GM18870 (cell line): ENCODE measurements around the gene SELL.
"Not testable (repeated sequence)": the region's sequence is repeated elsewhere in the genome, so short reads cannot be mapped to it uniquely, and the experiment has no call there.

Experiments
- ATAC-seq: cut with Tn5 transposase; IDR thresholded peaks from one replicate; pipeline ENCODE4 v1.9.1; 2021; ENCODE audit warnings: moderate library complexity; ENCODE audit not compliant: unreplicated experiment

SELL gene

GRCh38 chr1:169707912-169708604, 3.4 kb downstream of the SELL start:
- ATAC-seq = no peak

GRCh38 chr1:169704797-169705196, 6.6 kb downstream of the SELL start:
- no peak for ATAC-seq

GRCh38 chr1:169701261-169702005, 10.0 kb downstream of the SELL start:
- no peak for ATAC-seq

GRCh38 chr1:169699707-169700106, 11.7 kb downstream of the SELL start:
- ATAC-seq = no peak

GRCh38 chr1:169698976-169699375, 12.4 kb downstream of the SELL start:
- ATAC-seq = no peak

GRCh38 chr1:169697755-169698154, 13.7 kb downstream of the SELL start:
- ATAC-seq = peak; percentile 53

GRCh38 chr1:169696273-169697100, 14.9 kb downstream of the SELL start:
- no peak for ATAC-seq

GRCh38 chr1:169694304-169695075, 16.9 kb downstream of the SELL start:
- ATAC-seq = no peak

GRCh38 chr1:169692756-169693460, 18.5 kb downstream of the SELL start:
- ATAC-seq = peak; percentile 45

GRCh38 chr1:169690489-169690888, 20.9 kb downstream of the SELL start:
- no peak for ATAC-seq

GRCh38 chr1:169689395-169689794, 22.0 kb downstream of the SELL start:
- no peak for ATAC-seq

- ATAC-seq = not testable (repeated sequence)
Observed at GRCh38 chr1:169688377-169688776, 23.0 kb downstream of the SELL start.

GRCh38 chr1:169683661-169684060, 27.8 kb downstream of the SELL start:
- ATAC-seq = no peak

GRCh38 chr1:169683168-169683567, 28.3 kb downstream of the SELL start:
- ATAC-seq = not testable (repeated sequence)

- ATAC-seq = no peak
Observed at GRCh38 chr1:169682071-169682470, 29.3 kb downstream of the SELL start.

GRCh38 chr1:169681140-169681539, 30.3 kb downstream of the SELL start:
- peak; percentile 9 for ATAC-seq

GRCh38 chr1:169680377-169681019, 30.9 kb downstream of the SELL start:
- peak; percentile 44 for ATAC-seq

GRCh38 chr1:169679692-169680091, 31.7 kb downstream of the SELL start:
- no peak for ATAC-seq

- ATAC-seq = no peak
Observed at GRCh38 chr1:169676001-169676400, 35.4 kb downstream of the SELL start.

GRCh38 chr1:169670836-169671235, 40.6 kb downstream of the SELL start:
- ATAC-seq = no peak
